GM19025 (cell line): ENCODE results near the gene APBA2.

ENCODE experiments used
- ATAC-seq: cut with Tn5 transposase; IDR thresholded peaks from one replicate; pipeline ENCODE4 v1.9.1; 2021; ENCODE audit warnings: mild to moderate bottlenecking, low read depth, moderate library complexity; ENCODE audit not compliant: unreplicated experiment

APBA2 gene

GRCh38 chr15:28895146-28895545, 9.4 kb downstream of the APBA2 start:
- no peak for ATAC-seq

- no peak for ATAC-seq
Measured at GRCh38 chr15:28895566-28895965, 9.8 kb downstream of the APBA2 start.

GRCh38 chr15:28896951-28897350, 11.2 kb downstream of the APBA2 start:
- no peak for ATAC-seq

GRCh38 chr15:28897861-28898585, 12.2 kb downstream of the APBA2 start:
- no peak for ATAC-seq

- ATAC-seq: no peak
Measured at GRCh38 chr15:28899061-28899738, 13.4 kb downstream of the APBA2 start.

- no peak for ATAC-seq
Measured at GRCh38 chr15:28900041-28900891, 14.5 kb downstream of the APBA2 start.

- ATAC-seq: no peak
Measured at GRCh38 chr15:28900892-28901586, 15.3 kb downstream of the APBA2 start.

- no peak for ATAC-seq
Measured at GRCh38 chr15:28901587-28901980, 15.8 kb downstream of the APBA2 start.

- ATAC-seq: no peak
Measured at GRCh38 chr15:28901987-28902745, 16.4 kb downstream of the APBA2 start.

- no peak for ATAC-seq
Measured at GRCh38 chr15:28902856-28903255, 17.1 kb downstream of the APBA2 start.

- no peak for ATAC-seq
Measured at GRCh38 chr15:28903555-28903954, 17.8 kb downstream of the APBA2 start.

- no peak for ATAC-seq
Measured at GRCh38 chr15:28904003-28904402, 18.2 kb downstream of the APBA2 start.

- ATAC-seq: no peak
Measured at GRCh38 chr15:28904541-28905315, 19.0 kb downstream of the APBA2 start.

- no peak for ATAC-seq
Measured at GRCh38 chr15:28907338-28907960, 21.7 kb downstream of the APBA2 start.

- no peak for ATAC-seq
Measured at GRCh38 chr15:28909958-28910500, 24.3 kb downstream of the APBA2 start.

- no peak for ATAC-seq
Measured at GRCh38 chr15:28911310-28911931, 25.6 kb downstream of the APBA2 start.

GRCh38 chr15:28912422-28912821, 26.6 kb downstream of the APBA2 start:
- no peak for ATAC-seq

GRCh38 chr15:28913171-28913765, 27.5 kb downstream of the APBA2 start:
- no peak for ATAC-seq
